HTERT RPE-1 (cell line): Measurements from ENCODE around the gene SMOC1.

Experiments used
- in situ Hi-C: fragments of 300-500 bp; cut with MboI; formaldehyde crosslinking; loops from 4 replicates; pipeline ENCODE4 v1.14.3; 2020; ENCODE audit warnings: low sequenced_read_pairs

The SMOC1 gene

DNA sequence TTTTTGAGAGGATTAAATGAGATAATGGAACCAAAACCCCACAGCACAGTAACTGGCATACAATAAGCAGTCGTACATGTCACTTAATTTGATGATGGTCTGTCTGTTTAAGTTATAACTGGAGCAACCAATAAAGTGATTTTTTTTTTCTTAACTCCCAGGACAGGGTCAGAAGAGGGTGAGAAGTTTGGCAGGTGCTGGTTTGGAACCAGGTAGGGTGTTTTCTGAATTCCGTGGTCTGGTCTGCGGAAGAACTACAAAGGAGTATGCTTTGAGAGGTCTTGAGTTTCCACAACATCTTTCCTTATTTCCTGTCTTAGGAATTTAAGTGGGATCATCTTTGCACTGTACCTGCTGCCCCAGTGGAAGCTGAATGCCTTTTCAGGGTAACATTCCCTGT lies 197.8 kb downstream of the SMOC1 start:
- in situ Hi-C loops, result no loop called here

DNA sequence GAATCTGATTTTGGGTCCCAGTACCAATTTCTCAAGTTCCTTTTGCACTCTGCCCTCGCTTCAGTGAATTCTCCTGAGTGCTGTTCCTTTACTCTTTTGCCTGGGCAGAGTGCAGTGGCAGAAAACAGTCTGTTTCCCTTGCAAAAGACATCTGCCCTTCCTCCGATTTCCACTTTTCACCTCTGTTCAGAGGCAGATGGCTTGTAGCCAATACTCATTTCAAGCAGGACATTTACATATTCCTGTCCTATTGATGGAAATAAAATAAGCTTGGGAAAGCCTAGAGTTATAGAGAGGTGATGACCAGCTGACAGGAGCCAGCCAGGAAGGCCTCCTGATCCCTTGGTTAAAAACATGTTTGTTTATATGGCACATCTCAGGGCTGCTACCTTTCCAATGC lies 198.5 kb downstream of the SMOC1 start:
- in situ Hi-C loops, result no loop called here

DNA sequence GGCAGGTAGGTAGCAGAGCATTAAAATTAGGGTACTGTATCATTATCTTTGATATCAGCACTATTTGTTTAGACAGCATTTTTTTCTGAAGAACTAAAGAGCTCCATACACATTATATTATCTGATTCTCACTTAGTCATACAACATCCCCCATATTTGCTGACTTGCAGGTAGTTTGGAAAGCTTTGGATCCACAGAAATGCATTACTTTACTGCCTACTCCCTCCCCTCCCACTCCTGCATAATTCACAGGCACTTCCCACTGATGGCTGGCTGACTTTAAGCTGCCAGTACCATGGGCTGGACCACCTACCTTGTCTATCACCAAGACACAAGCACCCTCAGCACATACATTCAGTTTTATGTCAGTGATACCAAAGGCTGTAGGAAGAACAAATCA lies 199.1 kb downstream of the SMOC1 start:
- in situ Hi-C loops, result no loop called here

DNA sequence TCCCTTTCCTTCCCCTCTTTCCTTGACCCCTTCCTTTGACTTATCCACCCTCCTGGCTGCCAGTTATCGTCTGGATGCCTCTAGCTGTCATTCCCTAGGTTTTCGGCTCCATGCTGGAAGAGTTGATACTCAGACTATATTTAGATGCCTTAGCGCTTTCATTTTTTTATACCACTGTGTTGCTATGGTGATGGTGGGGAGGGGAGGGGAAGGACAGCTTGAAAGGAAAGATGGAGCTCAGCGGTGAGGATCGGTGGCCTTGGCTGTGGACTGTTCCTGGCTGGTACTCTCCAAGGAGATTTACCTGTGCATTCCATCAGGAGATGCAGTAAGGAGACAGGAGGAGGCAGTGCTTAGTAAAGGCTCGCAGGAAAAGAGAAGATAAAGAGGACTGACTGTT lies 200.9 kb downstream of the SMOC1 start:
- in situ Hi-C loops, result no loop called here
